HEK293T (cell line): ENCODE measurements around the gene CPNE4.

Source experiments
- ARNT ChIP-seq: fragments of 450-650 bp; IDR thresholded peaks from 2 replicates; pipeline ENCODE4 v1.6.1; 2017; ENCODE audit warnings: mild to moderate bottlenecking
- BHLHE40 ChIP-seq: fragments of 450-650 bp; IDR thresholded peaks from 2 replicates; pipeline ENCODE4 v1.6.1; 2016; ENCODE audit warnings: mild to moderate bottlenecking, moderate library complexity, borderline replicate concordance
- FOXK2 ChIP-seq: fragments of 450-650 bp; IDR thresholded peaks from 2 replicates; pipeline ENCODE4 v1.6.1; 2016; ENCODE audit warnings: mild to moderate bottlenecking
- FOXM1 ChIP-seq: fragments of 450-650 bp; IDR thresholded peaks from 2 replicates; pipeline ENCODE4 v1.6.1; 2017; ENCODE audit warnings: mild to moderate bottlenecking, borderline replicate concordance
- HDGF ChIP-seq: fragments of 450-650 bp; IDR thresholded peaks from 2 replicates; pipeline ENCODE4 v1.6.1; 2017; ENCODE audit warnings: antibody characterized with exemption, borderline replicate concordance
- L3MBTL2 ChIP-seq: fragments of 450-650 bp; conservative IDR thresholded peaks from 2 replicates; pipeline ENCODE4 v1.6.1; 2016; ENCODE audit warnings: mild to moderate bottlenecking
- LEF1 ChIP-seq: fragments of 450-650 bp; IDR thresholded peaks from 2 replicates; pipeline ENCODE4 v1.6.1; 2017; ENCODE audit warnings: mild to moderate bottlenecking, borderline replicate concordance
- NFRKB ChIP-seq: fragments of 450-650 bp; IDR thresholded peaks from 2 replicates; pipeline ENCODE4 v1.6.1; 2016; ENCODE audit warnings: mild to moderate bottlenecking, moderate library complexity
- SP1 ChIP-seq: fragments of 450-650 bp; IDR thresholded peaks from 2 replicates; pipeline ENCODE4 v1.6.1; 2017
- ZNF384 ChIP-seq: fragments of 450-650 bp; IDR thresholded peaks from 2 replicates; pipeline ENCODE4 v1.6.1; 2016

- TF ChIP-seq FOXK2 (no peak), L3MBTL2 (no peak), BHLHE40 (no peak), ZNF384 (no peak), SP1 (no peak), HDGF (no peak), FOXM1 (no peak), ARNT (no peak), NFRKB (no peak), LEF1 (no peak)
Observed at GRCh38 chr3:131850223-131850622, 184.6 kb downstream of the CPNE4 start.
